Nephron progenitor cell (in vitro differentiated cells): Measurements from ENCODE around the gene TOM1L1.

Source experiments
- DNase-seq: peaks from one replicate; pipeline ENCODE4 v3.0.0; 2021
- H3K27ac Mint-ChIP-seq: 2 replicates; pipeline ENCODE4 v1.8.0; 2021; ENCODE audit warnings: mild to moderate bottlenecking, moderate library complexity, mixed read lengths
- H3K27me3 Mint-ChIP-seq: 2 replicates; pipeline ENCODE4 v1.8.0; 2021; ENCODE audit warnings: mild to moderate bottlenecking, low read depth, mixed read lengths; ENCODE audit not compliant: poor library complexity
- H3K36me3 Mint-ChIP-seq: 2 replicates; pipeline ENCODE4 v1.8.0; 2021; ENCODE audit warnings: low read depth, mixed read lengths
- H3K4me1 Mint-ChIP-seq: 2 replicates; pipeline ENCODE4 v1.8.0; 2021; ENCODE audit warnings: mixed read lengths
- H3K4me3 Mint-ChIP-seq: 2 replicates; pipeline ENCODE4 v1.8.0; 2021; ENCODE audit warnings: mild to moderate bottlenecking, moderate library complexity, mixed read lengths
- H3K9me3 Mint-ChIP-seq: 2 replicates; pipeline ENCODE4 v1.8.0; 2021; ENCODE audit warnings: mild to moderate bottlenecking, moderate library complexity, mixed read lengths
- TF ChIP-seq, protein P1 (sequence below): fragments of 200-600 bp; sonication (generic); IDR thresholded peaks from 2 replicates; pipeline ENCODE4 v1.5.0; 2021; ENCODE audit warnings: antibody characterized with exemption

TOM1L1 gene

GRCh38 chr17:54944796-54945195 lies 44.1 kb downstream of the TOM1L1 start:
- no peak overlapping the region for H3K4me3 Mint-ChIP-seq
- no peak for DNase-seq
- H3K9me3 Mint-ChIP-seq: no peaks in the 10 kb centered on the region
- H3K4me1 Mint-ChIP-seq: no peaks in the 10 kb centered on the region
- no peaks in the 10 kb centered on the region for H3K27me3 Mint-ChIP-seq
- H3K27ac Mint-ChIP-seq: no peak overlapping the region
- H3K36me3 Mint-ChIP-seq: peaks cover 64% of the 10 kb centered on the region
- TF ChIP-seq, protein P1, sequence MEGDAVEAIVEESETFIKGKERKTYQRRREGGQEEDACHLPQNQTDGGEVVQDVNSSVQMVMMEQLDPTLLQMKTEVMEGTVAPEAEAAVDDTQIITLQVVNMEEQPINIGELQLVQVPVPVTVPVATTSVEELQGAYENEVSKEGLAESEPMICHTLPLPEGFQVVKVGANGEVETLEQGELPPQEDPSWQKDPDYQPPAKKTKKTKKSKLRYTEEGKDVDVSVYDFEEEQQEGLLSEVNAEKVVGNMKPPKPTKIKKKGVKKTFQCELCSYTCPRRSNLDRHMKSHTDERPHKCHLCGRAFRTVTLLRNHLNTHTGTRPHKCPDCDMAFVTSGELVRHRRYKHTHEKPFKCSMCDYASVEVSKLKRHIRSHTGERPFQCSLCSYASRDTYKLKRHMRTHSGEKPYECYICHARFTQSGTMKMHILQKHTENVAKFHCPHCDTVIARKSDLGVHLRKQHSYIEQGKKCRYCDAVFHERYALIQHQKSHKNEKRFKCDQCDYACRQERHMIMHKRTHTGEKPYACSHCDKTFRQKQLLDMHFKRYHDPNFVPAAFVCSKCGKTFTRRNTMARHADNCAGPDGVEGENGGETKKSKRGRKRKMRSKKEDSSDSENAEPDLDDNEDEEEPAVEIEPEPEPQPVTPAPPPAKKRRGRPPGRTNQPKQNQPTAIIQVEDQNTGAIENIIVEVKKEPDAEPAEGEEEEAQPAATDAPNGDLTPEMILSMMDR: no peak

- DNase-seq: no peak
- peaks cover 63% of the 10 kb centered on the region for H3K36me3 Mint-ChIP-seq
- TF ChIP-seq, protein P1: no peak
- H3K4me1 Mint-ChIP-seq: no peaks in the 10 kb centered on the region
- H3K9me3 Mint-ChIP-seq: no peaks in the 10 kb centered on the region
- H3K4me3 Mint-ChIP-seq: no peak overlapping the region
- no peak overlapping the region for H3K27ac Mint-ChIP-seq
- H3K27me3 Mint-ChIP-seq: no peaks in the 10 kb centered on the region
These were observed 44.6 kb downstream of the TOM1L1 start for GRCh38 chr17:54945231-54945630.

DNA sequence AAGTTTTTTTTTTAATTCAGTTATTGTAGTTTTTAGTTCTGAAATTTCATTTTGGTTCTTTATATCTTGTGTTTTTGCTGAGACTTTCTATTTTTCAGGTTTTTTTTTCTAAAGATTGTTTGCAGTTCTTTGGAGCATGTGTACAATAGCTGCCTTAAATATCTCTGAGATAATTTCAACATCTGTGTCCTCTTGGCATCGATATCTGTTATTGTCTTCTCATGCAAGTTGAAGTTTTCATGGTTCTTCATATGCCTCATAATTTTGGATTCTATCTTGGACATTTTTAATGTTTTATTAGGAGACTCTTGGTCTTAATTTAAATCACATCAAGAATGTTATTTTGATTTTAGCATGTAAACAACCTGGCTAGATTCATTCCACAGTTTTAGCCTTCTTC lies 45.0 kb downstream of the TOM1L1 start:
- H3K9me3 Mint-ChIP-seq: no peaks in the 10 kb centered on the region
- no peak for DNase-seq
- no peaks in the 10 kb centered on the region for H3K27me3 Mint-ChIP-seq
- peaks cover 63% of the 10 kb centered on the region for H3K36me3 Mint-ChIP-seq
- H3K27ac Mint-ChIP-seq: no peak overlapping the region
- TF ChIP-seq, protein P1: no peak
- H3K4me3 Mint-ChIP-seq: no peak overlapping the region
- H3K4me1 Mint-ChIP-seq: no peaks in the 10 kb centered on the region

DNA sequence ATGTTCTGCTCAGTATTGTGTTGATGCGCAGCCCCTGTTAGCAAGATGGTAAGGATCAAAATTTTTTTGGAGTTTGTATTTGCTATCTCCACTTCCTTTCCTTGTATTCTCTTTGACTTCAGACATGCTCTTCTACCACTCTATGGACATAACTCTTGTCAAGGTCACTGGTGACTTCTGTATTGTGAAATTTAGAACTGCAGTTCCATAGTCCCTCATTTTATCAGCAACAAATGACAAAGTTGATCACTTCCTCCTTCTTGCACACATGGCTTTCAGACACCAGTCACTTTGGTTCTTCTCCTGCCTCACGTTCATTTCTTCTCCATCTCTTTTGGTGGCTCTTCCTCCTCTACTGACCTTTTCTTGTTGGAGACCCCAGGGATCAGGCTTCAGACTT lies 46.7 kb downstream of the TOM1L1 start:
- no peaks in the 10 kb centered on the region for H3K4me1 Mint-ChIP-seq
- H3K4me3 Mint-ChIP-seq: no peak overlapping the region
- no peak overlapping the region for H3K27ac Mint-ChIP-seq
- no peaks in the 10 kb centered on the region for H3K9me3 Mint-ChIP-seq
- TF ChIP-seq, protein P1: no peak
- DNase-seq: no peak
- H3K36me3 Mint-ChIP-seq: peaks cover 67% of the 10 kb centered on the region
- H3K27me3 Mint-ChIP-seq: no peaks in the 10 kb centered on the region

DNA sequence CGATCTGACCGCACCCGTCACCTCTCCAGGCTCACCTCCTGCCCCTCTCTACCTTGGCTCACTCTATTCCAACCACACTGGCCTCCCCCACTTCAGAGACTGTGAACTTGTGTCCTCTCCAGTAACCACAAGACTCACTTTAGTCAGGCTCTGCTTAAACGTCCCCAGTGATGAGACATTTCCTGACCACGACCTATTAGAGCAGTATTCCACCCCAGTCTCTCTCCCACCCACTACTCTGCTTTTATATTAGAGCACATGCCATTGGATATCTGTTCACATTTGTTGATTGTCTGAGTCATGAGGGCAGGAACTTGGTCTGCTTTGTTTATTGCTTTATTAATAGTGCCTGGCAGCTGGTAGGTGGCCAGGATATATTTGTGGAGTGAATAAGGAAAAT lies 47.7 kb downstream of the TOM1L1 start:
- H3K27ac Mint-ChIP-seq: no peak overlapping the region
- no peaks in the 10 kb centered on the region for H3K9me3 Mint-ChIP-seq
- H3K36me3 Mint-ChIP-seq: peaks cover 66% of the 10 kb centered on the region
- no peaks in the 10 kb centered on the region for H3K4me1 Mint-ChIP-seq
- no peak overlapping the region for H3K4me3 Mint-ChIP-seq
- TF ChIP-seq, protein P1: no peak
- no peak for DNase-seq
- H3K27me3 Mint-ChIP-seq: no peaks in the 10 kb centered on the region

GRCh38 chr17:54950116-54950515 lies 49.5 kb downstream of the TOM1L1 start:
- no peak overlapping the region for H3K4me3 Mint-ChIP-seq
- H3K36me3 Mint-ChIP-seq: peaks cover 71% of the 10 kb centered on the region
- TF ChIP-seq, protein P1: no peak
- H3K27me3 Mint-ChIP-seq: no peaks in the 10 kb centered on the region
- H3K9me3 Mint-ChIP-seq: no peaks in the 10 kb centered on the region
- no peaks in the 10 kb centered on the region for H3K4me1 Mint-ChIP-seq
- no peak overlapping the region for H3K27ac Mint-ChIP-seq
- no peak for DNase-seq
